CD8-positive, alpha-beta memory T cell (primary cell): ENCODE measurements around the gene CRMP1. TPM values are rescaled to one million over a fixed set of nuclear protein-coding genes. Genes with fewer than 3 reads are reported as not detected.

ENCODE experiments used
- CTCF ChIA-PET: fragments of 350-600 bp; sonication (Branson Sonifier 250); formaldehyde crosslinking; loops from one replicate; lab custom pipeline; 2021; ENCODE audit warnings: antibody characterized with exemption; lab: Charles Lee
- POLR2A ChIA-PET: fragments of 350-600 bp; sonication (Branson Sonifier 250); formaldehyde crosslinking; loops from one replicate; lab custom pipeline; 2021; ENCODE audit warnings: antibody characterized with exemption; lab: Charles Lee
- DNase-seq, 5 donors: peaks; one replicate each; pipeline versions ENCODE4 v3.0.0 to v3.0.0-alpha.2; 2020 to 2022; ENCODE audit warnings: mixed read lengths in 1 of 5
- H3K27ac ChIP-seq: one replicate; pipeline ENCODE4 v1.7.0; 2013; ENCODE audit warnings: low read depth, mild to moderate bottlenecking, low read length, moderate library complexity
- H3K27me3 ChIP-seq: 2 replicates; pipeline ENCODE4 v1.7.0; 2013; ENCODE audit warnings: low read length, mild to moderate bottlenecking; ENCODE audit not compliant: insufficient read depth, poor library complexity, severe bottlenecking
- H3K36me3 ChIP-seq: 2 replicates; pipeline ENCODE4 v1.7.0; 2013; ENCODE audit warnings: mild to moderate bottlenecking, low read length, moderate library complexity; ENCODE audit not compliant: insufficient read depth
- H3K4me1 ChIP-seq: 2 replicates; pipeline ENCODE4 v1.7.0; 2013; ENCODE audit warnings: mild to moderate bottlenecking, low read length, moderate library complexity; ENCODE audit not compliant: insufficient read depth
- H3K4me3 ChIP-seq: 2 replicates; pipeline ENCODE4 v1.7.0; 2013; ENCODE audit warnings: mild to moderate bottlenecking, low read length
- H3K9me3 ChIP-seq: 2 replicates; pipeline ENCODE4 v1.7.0; 2013; ENCODE audit warnings: mild to moderate bottlenecking, low read length
- H3K27ac Mint-ChIP-seq, 8 donors: one replicate each; pipeline ENCODE4 v1.8.0; 2020 to 2021; ENCODE audit warnings: mixed read lengths in 8 of 8, mild to moderate bottlenecking in 6 of 8, inconsistent platforms in 3 of 8, moderate library complexity in 3 of 8
- H3K27me3 Mint-ChIP-seq, 2 donors: one replicate each; pipeline ENCODE4 v1.8.0; 2020 to 2021; ENCODE audit warnings: mixed read lengths in 2 of 2, mild to moderate bottlenecking in 1 of 2, moderate library complexity in 1 of 2
- H3K36me3 Mint-ChIP-seq, 3 donors: one replicate each; pipeline ENCODE4 v1.8.0; 2020 to 2021; ENCODE audit warnings: mixed read lengths in 3 of 3, inconsistent platforms in 1 of 3, mild to moderate bottlenecking in 1 of 3
- H3K4me1 Mint-ChIP-seq, 3 donors: one replicate each; pipeline ENCODE4 v1.8.0; 2020 to 2021; ENCODE audit warnings: mixed read lengths in 3 of 3, inconsistent platforms in 1 of 3, mild to moderate bottlenecking in 1 of 3
- H3K4me3 Mint-ChIP-seq, 7 donors: one replicate each; pipeline ENCODE4 v1.8.0; 2020 to 2021; ENCODE audit warnings: mixed read lengths in 7 of 7, mild to moderate bottlenecking in 6 of 7, moderate library complexity in 4 of 7, inconsistent platforms in 2 of 7
- H3K9me3 Mint-ChIP-seq, 5 donors: one replicate each; pipeline ENCODE4 v1.8.0; 2020 to 2022; ENCODE audit warnings: mixed read lengths in 5 of 5, mild to moderate bottlenecking in 3 of 5, moderate library complexity in 2 of 5, inconsistent platforms in 1 of 5
- polyA plus RNA-seq: library from polyadenylated mRNA; unstranded; fragments of 300-500 nt; fragmentation: Illumina TruSeq; gene quantifications from one replicate; pipeline ENCODE4 v1.2.3, GENCODE V29; 2021
- total RNA-seq, 2 experiments: library from RNA; stranded (reverse); gene quantifications; one replicate each; pipeline ENCODE4 v1.2.3, GENCODE V29; 2021

Gene CRMP1
- total and polyA plus RNA-seq, 3 experiments from 2014 or later: 0.10 TPM; not detected in 2

GRCh38 chr4:5824635-5825034 is 68.3 kb downstream of the CRMP1 start:
- H3K4me1 ChIP-seq: no peaks in the 10 kb centered on the region
- no peaks in the 10 kb centered on the region for H3K9me3 ChIP-seq
- Mint-ChIP-seq H3K27me3 (peaks cover 0 to 2% of the 10 kb centered on the region in 2 donors), H3K36me3 (no peaks in the 10 kb centered on the region), H3K4me3 (no peak overlapping the region), H3K4me1 (peaks cover 0 to 6% (median 3%) of the 10 kb centered on the region in 3 donors), H3K9me3 (no peaks in the 10 kb centered on the region), H3K27ac (no peak overlapping the region)
- H3K4me3 ChIP-seq: no peak overlapping the region
- no peak overlapping the region for H3K27ac ChIP-seq
- POLR2A ChIA-PET: no interaction called here
- H3K36me3 ChIP-seq: no peaks in the 10 kb centered on the region
- DNase-seq: peak in 1 of 5 donors; percentile 17
- CTCF ChIA-PET: no interaction called here
- H3K27me3 ChIP-seq: no peaks in the 10 kb centered on the region

GRCh38 chr4:5824227-5824626 is 68.7 kb downstream of the CRMP1 start:
- POLR2A ChIA-PET: no interaction called here
- Histone ChIP-seq H3K36me3 (no peaks in the 10 kb centered on the region), H3K4me1 (no peaks in the 10 kb centered on the region), H3K9me3 (no peaks in the 10 kb centered on the region), H3K27me3 (no peaks in the 10 kb centered on the region), H3K27ac (no peak overlapping the region), H3K4me3 (no peak overlapping the region)
- CTCF ChIA-PET: no interaction called here
- Mint-ChIP-seq H3K4me3 (no peak overlapping the region), H3K4me1 (peaks cover 0 to 6% (median 3%) of the 10 kb centered on the region in 3 donors), H3K9me3 (no peaks in the 10 kb centered on the region), H3K27me3 (peaks cover 0 to 2% of the 10 kb centered on the region in 2 donors), H3K36me3 (no peaks in the 10 kb centered on the region), H3K27ac (no peak overlapping the region)
- DNase-seq: peak in 1 of 5 donors; percentile 13

DNA sequence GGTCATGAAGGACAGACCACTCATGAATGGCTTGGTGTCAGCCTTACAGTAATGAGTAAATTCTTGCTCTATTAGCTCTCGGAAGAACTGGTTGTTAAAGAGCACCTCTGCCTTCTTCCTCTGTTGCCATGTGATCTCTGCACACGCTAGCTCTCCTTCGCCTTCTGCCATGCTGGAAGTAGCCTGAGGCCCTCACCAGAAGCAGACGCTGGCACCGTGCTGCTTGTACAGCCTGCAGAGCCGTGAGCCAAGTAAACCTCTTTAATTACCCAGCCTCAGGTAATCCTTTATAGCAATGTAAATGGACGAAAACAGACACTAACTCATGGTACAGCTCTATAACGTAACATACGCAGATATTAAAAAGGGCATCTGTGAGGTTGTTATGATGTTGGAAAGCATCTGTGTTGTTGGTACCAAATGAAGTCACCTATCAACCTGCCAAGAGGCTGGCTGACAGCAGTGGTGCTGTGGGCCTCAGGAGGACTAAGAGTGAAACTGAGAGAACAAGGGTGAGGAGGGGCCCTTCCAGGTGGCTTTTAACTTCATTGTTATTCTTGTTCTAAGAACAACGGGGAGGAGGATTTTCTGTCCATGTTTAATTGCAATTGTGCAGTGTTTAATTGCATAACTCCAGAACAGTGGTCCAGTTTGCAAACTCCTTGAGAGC is 69.2 kb downstream of the CRMP1 start:
- Histone ChIP-seq H3K27ac (no peak overlapping the region), H3K9me3 (no peaks in the 10 kb centered on the region), H3K4me1 (no peaks in the 10 kb centered on the region), H3K27me3 (no peaks in the 10 kb centered on the region), H3K4me3 (no peak overlapping the region), H3K36me3 (no peaks in the 10 kb centered on the region)
- Mint-ChIP-seq H3K9me3 (no peaks in the 10 kb centered on the region), H3K27me3 (peaks cover 0 to 2% of the 10 kb centered on the region in 2 donors), H3K4me1 (peaks cover 0 to 6% (median 3%) of the 10 kb centered on the region in 3 donors), H3K4me3 (no peak overlapping the region), H3K27ac (no peak overlapping the region), H3K36me3 (no peaks in the 10 kb centered on the region)
- ChIA-PET CTCF (no interaction called here), POLR2A (interaction anchor here (0.5 kb wide), 1 partner anchor 48 kb away, joined by 3 read pairs; no protein-coding TSS in a partner anchor)
- peak in 1 of 5 donors; percentile 33 for DNase-seq

DNA sequence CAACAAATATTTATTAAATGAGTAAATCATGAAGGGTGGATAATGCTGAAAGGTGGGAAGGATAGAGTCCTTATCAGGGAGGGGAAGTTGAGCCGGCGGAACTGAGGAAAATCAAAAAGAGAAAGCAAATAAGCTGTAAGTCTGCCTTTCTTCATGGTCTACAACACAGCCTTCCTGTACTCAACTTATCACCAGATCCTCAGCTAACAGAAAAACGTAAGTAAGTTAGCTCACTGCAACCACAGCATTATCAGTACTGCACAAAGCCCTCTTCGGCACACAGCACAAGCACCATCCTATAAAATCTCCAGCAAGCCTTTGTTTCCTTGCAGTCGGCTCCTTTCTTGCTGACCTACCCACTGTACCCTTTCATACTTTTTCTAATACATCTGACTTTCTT is 70.3 kb downstream of the CRMP1 start:
- Mint-ChIP-seq H3K9me3 (no peaks in the 10 kb centered on the region), H3K36me3 (no peaks in the 10 kb centered on the region), H3K4me1 (peaks cover 0 to 6% (median 1%) of the 10 kb centered on the region in 3 donors), H3K27me3 (peaks cover 0 to 2% of the 10 kb centered on the region in 2 donors), H3K4me3 (no peak overlapping the region), H3K27ac (no peak overlapping the region)
- Histone ChIP-seq H3K4me3 (no peak overlapping the region), H3K27ac (no peak overlapping the region), H3K36me3 (no peaks in the 10 kb centered on the region), H3K9me3 (no peaks in the 10 kb centered on the region), H3K27me3 (no peaks in the 10 kb centered on the region), H3K4me1 (no peaks in the 10 kb centered on the region)
- POLR2A ChIA-PET: no interaction called here
- CTCF ChIA-PET: no interaction called here
- DNase-seq: no peak

- peak in 1 of 5 donors; percentile 17 for DNase-seq
- POLR2A ChIA-PET: no interaction called here
- no peak overlapping the region for H3K27ac ChIP-seq
- Mint-ChIP-seq H3K36me3 (no peaks in the 10 kb centered on the region), H3K27ac (no peak overlapping the region), H3K4me3 (no peak overlapping the region), H3K27me3 (peaks cover 0 to 2% of the 10 kb centered on the region in 2 donors), H3K9me3 (no peaks in the 10 kb centered on the region), H3K4me1 (peaks cover 0 to 1% (median under 1%) of the 10 kb centered on the region in 3 donors)
- no peaks in the 10 kb centered on the region for H3K36me3 ChIP-seq
- H3K4me3 ChIP-seq: no peak overlapping the region
- CTCF ChIA-PET: no interaction called here
- H3K9me3 ChIP-seq: no peaks in the 10 kb centered on the region
- no peaks in the 10 kb centered on the region for H3K4me1 ChIP-seq
- H3K27me3 ChIP-seq: no peaks in the 10 kb centered on the region
These were observed 71.1 kb downstream of the CRMP1 start for GRCh38 chr4:5821665-5822358.

GRCh38 chr4:5816851-5817375 is 76.0 kb downstream of the CRMP1 start:
- no peaks in the 10 kb centered on the region for H3K36me3 ChIP-seq
- no peaks in the 10 kb centered on the region for H3K36me3 Mint-ChIP-seq
- H3K27ac ChIP-seq: no peak overlapping the region
- H3K4me3 Mint-ChIP-seq: no peak overlapping the region
- no peak overlapping the region for H3K4me3 ChIP-seq
- no peaks in the 10 kb centered on the region for H3K9me3 ChIP-seq
- H3K27ac Mint-ChIP-seq: no peak overlapping the region
- H3K4me1 ChIP-seq: no peaks in the 10 kb centered on the region
- H3K27me3 ChIP-seq: no peaks in the 10 kb centered on the region
- CTCF ChIA-PET: no interaction called here
- POLR2A ChIA-PET: no interaction called here
- H3K27me3 Mint-ChIP-seq: peaks cover 4% of the 10 kb centered on the region in 2 donors
- no peaks in the 10 kb centered on the region for H3K4me1 Mint-ChIP-seq
- no peaks in the 10 kb centered on the region for H3K9me3 Mint-ChIP-seq
- DNase-seq: no peak

GRCh38 chr4:5816101-5816500 is 76.8 kb downstream of the CRMP1 start:
- H3K4me3 Mint-ChIP-seq: no peak overlapping the region
- no peaks in the 10 kb centered on the region for H3K4me1 Mint-ChIP-seq
- H3K27me3 Mint-ChIP-seq: peaks cover 4 to 5% of the 10 kb centered on the region in 2 donors
- no peak overlapping the region for H3K27ac Mint-ChIP-seq
- DNase-seq: no peak
- H3K27ac ChIP-seq: no peak overlapping the region
- ChIA-PET CTCF (no interaction called here), POLR2A (no interaction called here)
- no peaks in the 10 kb centered on the region for H3K27me3 ChIP-seq
- no peaks in the 10 kb centered on the region for H3K9me3 Mint-ChIP-seq
- H3K36me3 ChIP-seq: no peaks in the 10 kb centered on the region
- no peaks in the 10 kb centered on the region for H3K9me3 ChIP-seq
- no peak overlapping the region for H3K4me3 ChIP-seq
- no peaks in the 10 kb centered on the region for H3K36me3 Mint-ChIP-seq
- no peaks in the 10 kb centered on the region for H3K4me1 ChIP-seq

DNA sequence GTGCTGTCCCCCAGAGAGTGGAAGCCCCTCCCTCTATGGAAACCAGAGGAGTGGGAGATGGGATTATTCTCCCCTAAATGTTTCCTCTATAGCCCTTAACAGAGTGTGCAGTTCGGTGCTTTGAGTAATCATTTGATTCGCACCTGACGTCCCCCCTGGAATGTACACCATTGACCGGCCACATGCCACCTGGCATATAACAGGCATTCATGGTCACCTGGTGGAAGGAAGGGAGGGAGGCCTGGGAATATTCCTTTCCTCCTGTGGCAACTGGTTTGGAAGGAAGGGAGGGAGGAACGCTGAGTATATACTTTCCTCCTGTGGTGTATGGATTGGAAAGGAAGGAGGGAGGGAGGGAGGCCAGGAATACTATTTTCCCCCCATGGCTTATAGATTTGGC is 77.2 kb downstream of the CRMP1 start:
- H3K4me3 ChIP-seq: no peak overlapping the region
- H3K27ac ChIP-seq: no peak overlapping the region
- no peaks in the 10 kb centered on the region for H3K36me3 Mint-ChIP-seq
- H3K4me1 ChIP-seq: no peaks in the 10 kb centered on the region
- no peak for DNase-seq
- H3K9me3 ChIP-seq: no peaks in the 10 kb centered on the region
- H3K27me3 ChIP-seq: no peaks in the 10 kb centered on the region
- no peaks in the 10 kb centered on the region for H3K36me3 ChIP-seq
- H3K27me3 Mint-ChIP-seq: peaks cover 4 to 5% of the 10 kb centered on the region in 2 donors
- ChIA-PET CTCF (no interaction called here), POLR2A (no interaction called here)
- peaks cover 0 to 4% (median 0%) of the 10 kb centered on the region in 5 donors for H3K9me3 Mint-ChIP-seq
- no peak overlapping the region for H3K4me3 Mint-ChIP-seq
- H3K27ac Mint-ChIP-seq: no peak overlapping the region
- no peaks in the 10 kb centered on the region for H3K4me1 Mint-ChIP-seq
